GM19239 (cell line): ENCODE results near the gene NAV1.

ENCODE experiments used
- DNase-seq: peaks from one replicate; pipeline ENCODE4 v3.0.0; 2011; ENCODE audit warnings: low spot score; ENCODE audit not compliant: insufficient read length
- FAIRE-seq: peaks from 2 replicates; lab custom pipeline; 2011; peaks lifted over from hg19 to GRCh38; lab: Jason Lieb, UNC

Gene NAV1

DNA sequence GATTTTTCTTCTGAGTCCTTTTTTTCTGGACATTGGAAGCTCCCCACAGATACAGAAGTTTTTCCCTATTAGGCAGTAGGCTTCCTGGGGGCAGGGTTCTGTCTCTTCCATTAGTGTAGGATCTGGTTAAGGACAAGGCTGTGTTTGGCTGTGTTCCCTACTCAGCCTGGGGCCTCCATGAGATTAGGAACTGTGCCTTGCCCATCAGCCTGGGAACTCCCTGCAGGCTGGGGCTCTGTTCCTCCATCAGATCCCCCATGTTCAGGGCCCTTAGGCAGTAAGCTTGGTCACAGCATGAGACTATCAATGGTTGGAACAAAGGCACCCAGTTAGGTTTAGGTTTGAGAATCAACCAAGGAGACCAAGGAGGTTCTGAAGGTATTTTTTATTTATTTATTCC lies 22.7 kb downstream of the NAV1 start:
- no peak for DNase-seq
- no peak for FAIRE-seq

GRCh38 chr1:201562257-201562656 lies 23.3 kb downstream of the NAV1 start:
- DNase-seq = no peak
- no peak for FAIRE-seq

- no peak for FAIRE-seq
- no peak for DNase-seq
Observed at GRCh38 chr1:201562659-201563405, 23.9 kb downstream of the NAV1 start.

- no peak for DNase-seq
- FAIRE-seq = no peak
Observed at GRCh38 chr1:201563406-201563780, 24.5 kb downstream of the NAV1 start.

- no peak for DNase-seq
- no peak for FAIRE-seq
Observed at GRCh38 chr1:201563941-201564340, 25.0 kb downstream of the NAV1 start.

- DNase-seq (no peak), FAIRE-seq (no peak)
Observed at GRCh38 chr1:201565024-201565730, 26.2 kb downstream of the NAV1 start.

GRCh38 chr1:201565771-201566528 lies 27.0 kb downstream of the NAV1 start:
- no peak for DNase-seq
- FAIRE-seq = no peak

DNA sequence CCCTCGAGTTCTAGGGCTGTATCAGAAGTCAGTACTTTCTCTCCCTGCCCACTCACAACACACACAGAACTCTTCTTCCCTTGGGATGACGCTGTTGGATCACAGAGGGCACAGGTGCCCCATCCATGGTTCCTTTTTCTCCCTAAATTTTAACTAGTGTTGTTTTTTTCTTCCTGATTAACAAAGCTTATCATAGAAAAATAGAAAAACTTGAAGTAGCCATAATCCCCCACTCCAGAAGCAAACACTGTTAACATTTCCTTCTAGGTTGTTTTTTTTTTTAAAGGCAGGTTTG lies 27.5 kb downstream of the NAV1 start:
- FAIRE-seq (no peak), DNase-seq (no peak)

GRCh38 chr1:201566933-201567801 lies 28.2 kb downstream of the NAV1 start:
- no peak for DNase-seq
- no peak for FAIRE-seq

- no peak for FAIRE-seq
- DNase-seq = no peak
Observed at GRCh38 chr1:201568265-201568664, 29.3 kb downstream of the NAV1 start.

- no peak for FAIRE-seq
Observed at GRCh38 chr1:201568859-201569294, 29.9 kb downstream of the NAV1 start.

GRCh38 chr1:201570181-201570885 lies 31.4 kb downstream of the NAV1 start:
- no peak for FAIRE-seq
- no peak for DNase-seq

More at GRCh38 chr1:201568859-201569294, 29.9 kb downstream of the NAV1 start:
- DNase-seq = no peak

- FAIRE-seq = no peak
- no peak for DNase-seq
Observed at GRCh38 chr1:201570886-201571624, 32.1 kb downstream of the NAV1 start.

GRCh38 chr1:201573030-201573429 lies 34.1 kb downstream of the NAV1 start:
- no peak for DNase-seq
- no peak for FAIRE-seq

DNA sequence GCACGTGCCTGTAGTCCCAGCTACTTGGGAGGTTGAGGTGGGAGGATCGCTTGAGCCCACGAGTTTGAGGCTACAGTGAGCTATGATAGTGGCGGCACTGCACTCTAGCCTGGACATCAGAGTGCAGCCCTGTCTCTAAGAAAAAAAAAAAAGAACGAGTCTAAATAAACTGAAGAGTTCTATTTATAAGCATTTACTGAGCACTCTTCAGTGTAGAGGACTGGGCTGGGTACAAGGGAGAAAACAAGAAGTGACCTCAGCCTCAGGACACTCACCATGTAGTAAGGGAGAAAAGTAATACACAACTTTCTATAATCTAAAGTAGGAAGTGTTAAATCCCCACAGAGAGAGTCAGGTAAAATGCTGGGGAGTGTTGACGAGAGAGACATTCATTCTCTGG lies 35.0 kb downstream of the NAV1 start:
- no peak for DNase-seq
- no peak for FAIRE-seq

GRCh38 chr1:201575912-201576311 lies 37.0 kb downstream of the NAV1 start:
- FAIRE-seq (no peak), DNase-seq (no peak)

DNA sequence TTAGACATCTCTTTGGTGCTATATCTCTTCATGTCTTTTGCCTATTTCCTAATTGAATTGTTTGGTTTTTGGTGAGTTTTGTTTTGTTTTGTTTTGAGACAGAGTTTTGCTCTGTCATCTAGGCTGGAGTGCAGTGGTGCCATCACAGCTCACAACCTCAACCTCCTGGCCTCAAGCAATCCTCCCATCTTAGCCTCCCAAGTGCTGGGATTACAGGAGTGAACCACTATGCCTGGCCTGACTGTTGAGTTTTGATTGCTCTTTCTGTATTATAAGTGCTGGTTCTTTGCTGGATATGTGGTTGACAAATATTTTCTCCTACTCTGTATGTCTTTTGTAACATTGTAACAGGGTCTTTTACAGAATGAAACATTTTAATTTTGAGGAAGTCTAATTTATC lies 38.0 kb downstream of the NAV1 start:
- FAIRE-seq (no peak), DNase-seq (no peak)

DNA sequence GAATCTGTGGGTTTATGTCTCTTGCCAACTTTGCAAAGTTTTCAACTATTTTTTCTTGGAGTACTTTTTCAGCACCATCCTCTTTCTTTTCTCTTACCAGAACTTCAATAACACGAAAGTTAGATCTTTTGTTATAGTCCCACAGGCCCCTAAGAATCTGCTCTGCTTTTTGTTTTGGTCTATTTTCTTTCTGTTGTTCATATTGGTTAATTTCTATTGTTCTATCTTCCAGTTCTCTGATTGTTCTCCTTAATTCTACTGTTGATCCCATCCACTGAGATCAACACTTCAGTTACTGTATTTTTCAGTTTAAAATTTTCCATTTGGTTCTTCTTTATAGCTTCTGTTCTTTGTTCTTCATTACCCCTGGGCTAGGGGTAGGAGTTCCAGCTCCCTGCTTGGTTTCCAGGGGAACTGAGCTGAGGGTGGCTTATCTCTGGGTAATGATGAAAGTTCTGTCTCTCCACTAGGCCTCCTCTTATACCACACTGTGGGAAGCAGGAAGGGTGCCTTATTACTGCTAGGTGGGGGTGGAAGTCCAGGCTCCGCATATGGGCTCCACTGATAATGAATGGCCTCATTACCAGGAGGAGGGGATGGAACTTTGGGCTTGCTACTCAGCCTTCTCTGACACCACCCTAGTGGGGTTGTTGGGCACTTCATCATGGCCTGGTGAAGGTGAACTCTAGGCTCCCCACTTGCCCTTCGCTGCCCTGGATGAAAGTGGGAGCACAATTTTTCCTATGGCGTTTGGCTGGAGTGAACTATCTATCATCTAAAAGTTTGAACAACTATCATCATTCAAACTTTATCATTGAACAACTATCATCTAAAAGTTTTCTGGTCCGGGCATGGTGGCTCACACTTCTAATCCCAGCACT lies 39.3 kb downstream of the NAV1 start:
- DNase-seq (no peak), FAIRE-seq (no peak)
